ENCODE data around the gene F11R.
"Not testable (repeated sequence)": the region's sequence is repeated elsewhere in the genome, so short reads cannot be mapped to it uniquely, and the experiment has no call there.

Gene F11R

GRCh38 chr1:160956966-160957365 is 64.0 kb downstream of the F11R start:
- no peak for DNase-seq

- DNase-seq, result no peak
Observed at GRCh38 chr1:160954158-160955104, 66.5 kb downstream of the F11R start, which contains the start of gene ITLN2. Gene ITLN2 (minus strand): TSS chr1:160954809. CDS start chr1:160954741, 68 bp downstream.

- DNase-seq, result no peak
Observed at GRCh38 chr1:160953030-160953429, 67.9 kb downstream of the F11R start.

- DNase-seq, result no peak
Observed at GRCh38 chr1:160952129-160952510, 68.8 kb downstream of the F11R start.

GRCh38 chr1:160951443-160952128 is 69.4 kb downstream of the F11R start:
- DNase-seq, result peak; percentile 36

- DNase-seq, result no peak
Observed at GRCh38 chr1:160950657-160951056, 70.3 kb downstream of the F11R start.

- no peak for DNase-seq
Observed at GRCh38 chr1:160949881-160950280, 71.1 kb downstream of the F11R start.

- DNase-seq, result not testable (repeated sequence)
Observed at GRCh38 chr1:160949216-160949880, 71.6 kb downstream of the F11R start.

GRCh38 chr1:160947174-160947759 is 73.7 kb downstream of the F11R start:
- DNase-seq, result not testable (repeated sequence)

- DNase-seq, result not testable (repeated sequence)
Observed at GRCh38 chr1:160945881-160946280, 75.1 kb downstream of the F11R start.

Measured in midbrain (tissue), 1 donor.